ENCODE data around the gene SIRT3.

SIRT3 gene

DNA sequence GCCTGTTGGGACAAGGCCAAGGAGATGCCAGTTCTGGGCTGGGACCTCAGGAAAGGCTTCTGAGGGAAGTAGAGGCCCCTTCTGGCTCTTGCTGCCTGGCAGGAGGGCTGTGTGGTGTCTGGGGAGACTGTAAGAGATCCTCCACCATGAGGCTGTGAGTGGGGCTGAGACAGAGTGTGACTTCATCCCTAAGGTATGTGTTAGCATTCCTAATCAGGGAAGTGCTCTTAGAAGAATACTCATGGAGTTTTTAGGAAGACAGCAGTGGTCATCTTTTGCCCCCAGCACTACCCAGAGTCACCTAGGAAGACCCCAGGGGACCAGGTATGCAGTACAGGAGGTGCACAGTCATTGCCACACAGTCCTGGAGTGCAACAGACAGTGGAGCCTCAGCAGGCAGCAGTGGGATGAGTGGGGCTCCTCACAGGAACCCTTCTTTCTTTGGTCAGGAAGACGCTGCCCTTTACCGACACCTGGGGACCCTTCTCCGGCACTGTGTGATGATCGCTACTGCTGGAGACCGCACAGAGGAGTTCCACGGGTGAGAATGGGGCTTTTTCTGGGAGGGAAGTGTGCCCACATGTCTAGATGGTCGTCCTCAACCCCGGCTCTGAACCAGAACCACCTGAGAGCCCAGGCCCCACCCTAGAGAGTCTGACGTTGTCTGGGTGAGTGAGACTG lies 25.9 kb downstream of the SIRT3 start:
- FAIRE-seq (no peak), DNase-seq (ENCODE audit: insufficient read length, low spot score) (peak; percentile 94)
- TF ChIP-seq POLR2A (IDR thresholded peaks at IDR 0.05; ENCODE audit: low read depth, low read length) = 0 out of 2 replicates have a peak, but pooled peaks have one; percentile 31

DNA sequence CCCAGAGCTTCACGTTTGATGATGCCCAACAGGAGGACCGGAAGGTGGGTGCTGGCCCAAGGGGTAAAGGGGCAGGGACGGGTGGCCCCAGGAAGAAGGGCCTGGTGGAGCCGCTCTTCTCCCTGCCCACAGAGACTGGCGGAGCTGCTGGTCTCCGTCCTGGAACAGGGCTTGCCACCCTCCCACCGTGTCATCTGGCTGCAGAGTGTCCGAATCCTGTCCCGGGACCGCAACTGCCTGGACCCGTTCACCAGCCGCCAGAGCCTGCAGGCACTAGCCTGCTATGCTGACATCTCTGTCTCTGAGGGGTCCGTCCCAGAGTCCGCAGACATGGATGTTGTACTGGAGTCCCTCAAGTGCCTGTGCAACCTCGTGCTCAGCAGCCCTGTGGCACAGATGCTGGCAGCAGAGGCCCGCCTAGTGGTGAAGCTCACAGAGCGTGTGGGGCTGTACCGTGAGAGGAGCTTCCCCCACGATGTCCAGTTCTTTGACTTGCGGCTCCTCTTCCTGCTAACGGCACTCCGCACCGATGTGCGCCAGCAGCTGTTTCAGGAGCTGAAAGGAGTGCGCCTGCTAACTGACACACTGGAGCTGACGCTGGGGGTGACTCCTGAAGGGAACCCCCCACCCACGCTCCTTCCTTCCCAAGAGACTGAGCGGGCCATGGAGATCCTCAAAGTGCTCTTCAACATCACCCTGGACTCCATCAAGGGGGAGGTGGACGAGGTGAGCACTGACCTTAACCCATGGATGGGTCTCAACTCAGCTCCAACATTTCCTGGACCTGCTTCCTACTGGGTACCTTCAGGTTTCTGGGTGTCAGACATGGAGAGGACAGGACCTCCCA lies 26.6 kb downstream of the SIRT3 start:
- 0 out of 2 replicates have a peak, but pooled peaks have one; percentile 27 for TF ChIP-seq POLR2A (IDR thresholded peaks at IDR 0.05; ENCODE audit: low read depth, low read length)
- DNase-seq (ENCODE audit: insufficient read length, low spot score) = no peak
- no peak for FAIRE-seq

DNA sequence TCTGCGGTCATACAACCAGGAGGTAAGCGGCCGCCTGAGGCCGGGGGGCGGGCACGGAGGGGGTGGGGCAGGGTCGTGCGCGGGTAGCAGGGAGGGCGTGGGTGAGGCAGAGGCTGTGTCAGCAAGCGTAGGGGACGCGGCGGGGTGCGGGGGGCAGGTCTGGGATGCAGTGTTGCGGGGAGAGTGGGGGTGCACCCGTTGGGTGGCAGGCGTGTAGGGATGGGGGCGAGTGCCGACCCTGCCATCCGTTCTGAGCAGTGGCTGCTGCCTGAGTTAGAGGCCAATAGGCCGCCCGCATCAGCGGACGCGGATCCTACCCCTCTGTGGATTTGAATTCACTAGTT lies 27.3 kb downstream of the SIRT3 start:
- TF ChIP-seq POLR2A (IDR thresholded peaks at IDR 0.05; ENCODE audit: low read depth, low read length) = no peak
- FAIRE-seq (no peak), DNase-seq (ENCODE audit: insufficient read length, low spot score) (no peak)

DNA sequence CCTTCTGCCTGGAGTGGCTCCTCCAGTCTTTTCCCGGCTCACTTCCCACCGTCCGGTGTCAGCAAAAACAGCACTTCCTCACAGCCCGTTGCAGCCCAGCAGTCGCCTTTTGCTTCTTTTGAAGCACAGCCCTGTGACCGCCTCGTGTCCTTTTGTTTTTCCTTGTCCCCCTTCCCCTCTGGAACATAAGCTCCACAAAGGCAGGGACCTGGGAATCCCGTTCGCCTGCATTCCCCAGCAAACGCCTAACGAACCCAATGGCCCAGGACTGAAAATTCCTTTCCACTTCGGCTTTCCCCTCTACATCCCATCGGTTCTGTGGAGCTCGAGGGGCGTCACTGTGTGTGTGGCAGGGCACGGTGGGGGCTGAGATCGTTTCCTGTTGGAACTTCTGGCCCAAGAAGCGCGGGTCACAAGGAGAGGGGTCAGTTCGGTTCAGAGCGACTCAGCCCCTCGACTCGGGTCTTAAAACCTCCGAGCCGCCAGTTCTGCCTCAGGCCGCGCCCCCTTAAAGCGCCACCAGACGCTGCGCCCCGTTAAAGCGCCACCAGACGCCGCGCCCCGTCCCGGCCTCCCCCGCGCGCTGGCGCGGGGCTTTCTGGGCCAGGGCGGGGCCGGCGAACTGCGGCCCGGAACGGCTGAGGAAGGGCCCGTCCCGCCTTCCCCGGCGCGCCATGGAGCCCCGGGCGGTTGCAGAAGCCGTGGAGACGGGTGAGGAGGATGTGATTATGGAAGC lies 27.8 kb downstream of the SIRT3 start:
- FAIRE-seq (no peak), DNase-seq (ENCODE audit: insufficient read length, low spot score) (peak; percentile 79)
- TF ChIP-seq POLR2A (IDR thresholded peaks at IDR 0.05; ENCODE audit: low read depth, low read length) = peak; percentile 56

DNA sequence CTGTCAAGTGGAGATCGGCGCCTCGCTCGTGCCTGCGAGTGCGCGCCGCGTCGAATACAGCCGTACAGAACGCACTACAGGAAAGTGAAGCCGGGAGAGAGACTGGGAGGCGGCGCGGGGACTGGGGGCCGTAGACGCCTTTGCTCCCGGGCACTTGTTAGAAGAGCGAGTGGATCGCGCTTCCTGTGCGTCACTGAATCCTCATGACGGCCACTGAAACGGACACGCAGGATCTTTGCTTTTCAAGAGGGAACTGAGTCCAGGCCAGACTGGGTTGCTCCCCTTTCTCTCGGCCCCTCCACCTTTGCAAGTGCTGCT lies 28.3 kb downstream of the SIRT3 start:
- peak; percentile 56 for DNase-seq (ENCODE audit: insufficient read length, low spot score)

DNA sequence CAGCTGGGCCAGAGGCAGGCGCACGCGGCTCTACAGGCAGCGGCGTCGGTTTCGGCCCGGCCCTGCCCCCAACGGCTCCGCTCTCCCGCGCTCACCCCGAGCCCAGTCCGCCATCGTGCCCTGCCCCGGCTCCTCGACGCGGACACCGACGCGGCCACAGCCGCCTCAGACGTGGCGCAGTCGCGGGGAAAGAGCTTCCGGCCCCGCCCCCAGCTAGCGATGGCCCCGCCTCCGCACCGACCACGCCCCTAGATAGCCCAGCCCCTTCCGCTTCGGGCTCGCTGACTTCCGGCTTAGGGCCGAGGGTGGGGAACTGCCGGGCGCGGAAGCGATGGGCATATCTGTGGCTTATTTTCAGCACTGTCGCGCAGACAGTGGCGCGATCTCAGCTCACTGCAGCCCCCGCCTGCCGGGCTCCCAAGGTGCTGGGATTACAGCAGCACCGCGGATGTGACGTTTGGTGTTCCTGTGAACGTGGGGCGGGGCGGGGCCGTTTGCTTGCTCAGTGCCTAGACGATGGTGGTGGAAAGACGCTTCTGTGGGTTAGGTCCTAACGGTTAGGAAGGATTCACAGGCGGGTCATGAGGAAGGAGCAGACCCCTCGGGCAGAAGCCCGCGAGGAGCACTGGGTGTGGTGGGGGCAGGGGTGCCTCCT lies 28.8 kb downstream of the SIRT3 start, which contains the start of the genes BET1L and RIC8A:
BET1L (minus strand) TSS at position 192 of the 655 bp plus-strand sequence; CDS start at position 114, 78 bp downstream.
RIC8A (plus strand) TSS at position 501 of the 655 bp plus-strand sequence. CDS start 1,147 bp downstream, outside the sequence.
- TF ChIP-seq POLR2A (IDR thresholded peaks at IDR 0.05; ENCODE audit: low read depth, low read length) = peak; percentile 99
- FAIRE-seq = no peak
- peak; percentile 99 for DNase-seq (ENCODE audit: insufficient read length, low spot score)

More for the DNA sequence above, 28.3 kb downstream of the SIRT3 start:
- no peak for TF ChIP-seq POLR2A (IDR thresholded peaks at IDR 0.05; ENCODE audit: low read depth, low read length)
- no peak for FAIRE-seq

DNA sequence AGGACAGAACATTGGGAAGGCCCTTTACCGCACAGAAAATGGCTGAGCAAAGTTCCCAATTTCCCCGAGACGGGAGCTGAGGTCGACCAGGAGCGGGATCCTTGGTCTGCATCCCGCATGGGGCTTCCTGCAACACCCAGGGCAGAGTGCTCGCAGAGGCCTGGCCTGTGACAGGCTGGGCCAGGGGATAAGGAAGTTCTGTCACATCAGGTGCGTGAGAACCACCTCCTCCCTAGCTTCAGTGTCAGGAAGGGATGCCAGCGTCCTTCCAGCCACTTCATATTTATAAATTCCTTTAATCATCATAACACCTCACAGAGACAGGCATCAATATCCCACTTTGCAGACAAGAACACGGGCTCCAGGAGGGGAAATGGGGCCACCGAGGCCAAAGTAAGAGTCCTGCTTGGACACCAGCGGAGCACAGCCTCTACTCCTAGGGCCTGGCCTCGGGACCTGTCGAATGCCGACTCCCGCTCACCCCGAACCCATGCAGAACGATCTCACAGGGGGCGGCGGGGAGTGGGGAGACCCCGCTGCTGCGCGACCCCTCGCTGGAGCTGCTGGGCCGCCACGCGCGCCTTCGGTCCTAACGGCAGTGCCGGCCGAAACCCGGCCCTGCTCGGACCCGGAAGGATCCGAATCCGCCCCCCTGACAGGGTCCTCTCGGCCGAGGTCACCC lies 29.5 kb downstream of the SIRT3 start:
- DNase-seq (ENCODE audit: insufficient read length, low spot score) = no peak
- no peak for FAIRE-seq
- no peak for TF ChIP-seq POLR2A (IDR thresholded peaks at IDR 0.05; ENCODE audit: low read depth, low read length)

DNA sequence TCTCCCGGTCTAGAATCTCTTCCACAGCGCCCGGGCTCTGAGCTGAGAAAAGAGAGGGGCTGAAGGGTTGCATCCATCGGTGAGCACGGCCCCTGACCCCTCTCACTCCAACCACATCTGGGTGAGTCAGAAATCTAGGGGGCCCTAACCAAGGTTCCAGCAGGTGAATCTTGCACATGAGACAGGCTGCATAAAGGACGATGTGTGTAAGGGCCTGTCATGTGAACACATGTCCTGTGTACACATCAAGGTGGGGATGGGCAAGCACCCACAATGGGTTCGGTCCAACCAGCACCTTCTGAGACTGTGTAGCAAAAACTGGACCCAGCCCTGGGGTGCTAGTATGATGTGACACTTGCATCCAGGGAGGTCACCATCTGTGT lies 30.1 kb downstream of the SIRT3 start:
- DNase-seq (ENCODE audit: insufficient read length, low spot score) (no peak), FAIRE-seq (no peak)
- no peak for TF ChIP-seq POLR2A (IDR thresholded peaks at IDR 0.05; ENCODE audit: low read depth, low read length)

DNA sequence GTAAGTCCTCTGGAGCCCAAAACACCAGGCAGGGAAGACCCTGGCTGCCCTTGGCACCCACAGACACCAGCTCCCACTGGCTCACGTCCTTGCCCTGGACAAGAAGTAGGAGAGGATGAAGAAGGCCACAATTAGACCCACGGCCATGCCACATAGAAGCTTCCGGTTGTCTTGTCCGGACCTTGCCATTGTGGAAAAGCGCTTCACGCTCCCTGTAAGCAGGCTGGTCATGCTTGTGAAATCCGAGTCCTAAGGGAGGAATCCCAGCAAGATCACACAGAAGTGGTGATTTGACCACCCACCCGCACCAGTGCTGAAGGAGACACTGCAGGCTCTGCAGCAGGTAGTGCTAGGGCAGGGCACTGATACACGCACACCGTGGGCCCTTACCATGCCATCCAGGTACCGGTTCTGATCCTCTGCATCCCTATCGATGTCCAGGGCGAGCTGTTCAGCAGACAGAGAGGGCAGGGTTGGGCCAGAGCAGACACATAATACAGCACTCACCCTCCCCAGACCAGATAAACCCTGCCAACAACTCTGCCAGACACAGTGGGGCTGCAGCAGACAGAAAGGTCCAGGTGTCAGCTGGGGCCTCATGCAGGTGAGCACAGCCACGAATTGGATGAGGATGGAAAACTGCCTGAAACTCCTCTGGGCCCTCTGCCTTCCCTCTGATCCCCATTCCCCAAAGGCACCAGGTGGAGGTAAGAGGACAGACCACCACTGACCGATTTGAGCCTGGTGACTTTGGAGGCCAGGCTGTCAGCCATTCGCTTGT lies 30.7 kb downstream of the SIRT3 start:
- FAIRE-seq = no peak

DNA sequence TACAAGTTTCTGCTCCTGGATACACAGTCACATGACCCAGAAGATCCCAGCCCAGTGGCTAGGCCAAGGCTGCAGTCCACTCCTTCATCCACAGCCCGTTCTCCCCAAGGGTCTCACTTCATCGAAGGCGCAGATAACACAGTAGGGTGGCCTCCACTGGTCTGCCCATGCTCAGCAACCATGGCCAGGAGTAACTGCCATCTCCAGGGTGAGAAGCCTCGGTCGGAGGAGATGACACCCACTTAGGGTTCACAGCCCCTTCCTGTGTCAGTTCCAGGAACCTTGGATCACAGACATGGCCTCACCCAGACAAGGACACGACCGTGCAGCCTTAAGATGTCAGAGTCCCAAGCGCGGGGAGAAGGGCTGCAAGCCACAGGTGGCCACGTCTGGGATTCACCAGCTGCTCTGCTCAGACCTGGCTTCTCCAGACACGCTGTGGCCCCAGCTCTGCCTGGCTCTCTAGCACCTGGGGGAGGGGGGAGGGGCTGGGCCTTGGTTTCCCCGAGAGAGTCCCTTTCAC lies 31.5 kb downstream of the SIRT3 start:
- DNase-seq (ENCODE audit: insufficient read length, low spot score) (no peak), FAIRE-seq (no peak)
- no peak for TF ChIP-seq POLR2A (IDR thresholded peaks at IDR 0.05; ENCODE audit: low read depth, low read length)

More for the DNA sequence above, 30.7 kb downstream of the SIRT3 start:
- TF ChIP-seq POLR2A (IDR thresholded peaks at IDR 0.05; ENCODE audit: low read depth, low read length) = no peak
- DNase-seq (ENCODE audit: insufficient read length, low spot score) = no peak

DNA sequence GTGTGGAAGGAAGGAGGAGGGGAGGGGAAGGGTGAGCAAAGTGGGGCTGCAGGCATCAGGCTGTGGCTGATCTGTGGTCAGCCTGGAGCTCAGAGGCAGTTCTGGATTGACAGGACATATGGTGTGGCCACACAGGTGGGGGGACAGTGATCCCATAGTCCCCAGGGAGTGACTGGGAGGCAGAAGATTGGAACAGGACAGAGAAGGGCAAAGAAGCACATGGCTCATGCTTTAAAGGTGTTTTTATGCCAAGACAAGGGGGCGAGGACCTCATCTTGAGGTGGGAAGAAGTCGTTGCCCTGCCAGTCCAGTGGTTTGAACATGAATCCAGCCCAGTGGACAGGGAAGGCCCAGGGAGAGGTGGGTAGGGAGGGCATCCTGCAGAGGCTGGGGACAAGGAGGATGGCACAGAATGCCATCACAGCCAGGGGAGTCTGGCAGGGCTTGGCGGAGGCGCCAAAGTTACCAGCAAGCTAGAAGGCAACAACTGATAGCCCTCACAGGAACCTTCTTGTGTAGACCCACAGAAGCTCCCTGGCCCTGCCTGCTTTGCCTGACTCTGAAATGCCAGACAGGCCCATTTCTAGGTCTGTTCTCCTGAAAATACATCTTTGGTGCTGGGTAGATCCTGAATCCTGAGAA lies 32.1 kb downstream of the SIRT3 start:
- FAIRE-seq = no peak
- no peak for DNase-seq (ENCODE audit: insufficient read length, low spot score)
- TF ChIP-seq POLR2A (IDR thresholded peaks at IDR 0.05; ENCODE audit: low read depth, low read length) = no peak

Data from H54 (cell line).